Left cardiac atrium (tissue), 4 donors: ENCODE measurements around the gene TCAP. TPM values are rescaled to one million over a fixed set of nuclear protein-coding genes. Genes with fewer than 3 reads are reported as not detected.

Source experiments
- ATAC-seq, 2 donors: fragments of 200-7000 bp; cut with Tn5 transposase; one replicate each; pipeline ENCODE4 v1.9.1; 2020; ENCODE audit warnings: mild to moderate bottlenecking in 2 of 2, moderate library complexity in 2 of 2
- DNase-seq: peaks from one replicate; pipeline ENCODE4 v3.0.0-alpha.2; 2020
- intact Hi-C, 2 donors: fragments of 100-400 bp; cut with DNase I; formaldehyde crosslinking; loops; one replicate each; pipeline versions ENCODE4 v1.14.1 to v1.15.1; 2022 to 2023
- total RNA-seq, 2 donors: library from RNA; stranded (reverse); fragmentation: NEBNext Ultra II Directional; extraction: Animal tissue kit (Norgen Biotek cat#: 25700); gene quantifications; one replicate each; pipeline ENCODE4 v1.2.1, GENCODE V29; 2021
- donor health status: DM: no; HTN: yes; CAD: no.
- donor health status: DM: no; HTN: yes; CAD: no; lungs with severe emphysema.
- donor health status: DM: yes; HTN: yes; CAD: no.
- donor health status: Dilated cardiomyopathy.

TCAP gene
- total RNA-seq, 2 donors from 2014 or later: 1,910 to 2,797 TPM

DNA sequence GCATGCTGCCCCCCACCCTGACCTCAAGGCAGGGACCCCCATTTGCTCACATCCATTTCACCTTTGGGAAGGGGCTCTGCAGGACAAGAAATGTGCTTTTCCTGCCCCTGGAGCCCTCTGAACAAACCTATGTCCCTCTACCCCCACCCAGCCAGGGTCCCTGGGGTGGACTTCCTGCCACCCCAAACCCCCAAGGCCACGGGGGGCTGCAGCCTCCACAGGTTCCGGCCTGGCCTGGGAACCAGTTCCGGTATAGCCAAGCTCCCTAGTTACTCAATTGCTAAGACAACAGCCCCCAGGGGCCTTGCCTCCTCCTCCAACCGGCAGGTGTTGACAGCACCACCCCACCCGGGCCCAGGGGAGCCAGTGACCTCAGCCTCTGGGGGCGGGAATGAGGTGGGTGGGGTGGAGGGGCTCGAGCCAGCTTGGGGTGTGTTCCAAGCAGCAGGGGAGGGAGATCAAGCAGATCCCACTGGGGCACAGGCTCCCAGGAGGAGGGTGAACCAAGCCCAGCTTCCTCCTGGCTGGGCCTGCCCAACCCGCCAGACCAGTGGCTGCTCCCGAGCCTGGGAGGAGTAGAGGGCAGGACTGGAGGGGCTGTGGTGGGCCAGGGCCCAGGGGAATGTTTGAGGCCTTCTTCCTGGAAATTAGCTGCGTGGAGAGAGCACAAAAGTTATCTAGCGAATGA is 9.7 kb downstream of the TCAP start:
- intact Hi-C loops: loop anchor here in 1 of 2 donors (5.0 kb wide), 1 partner anchor 53 kb away; no protein-coding TSS in a partner anchor
- DNase-seq: peak; percentile 69
- peak; percentile 28 to 45 for ATAC-seq

- ATAC-seq (no peak), DNase-seq (no peak)
- intact Hi-C loops: no loop called here
Observed at GRCh38 chr17:39675390-39676082, 10.4 kb downstream of the TCAP start.

DNA sequence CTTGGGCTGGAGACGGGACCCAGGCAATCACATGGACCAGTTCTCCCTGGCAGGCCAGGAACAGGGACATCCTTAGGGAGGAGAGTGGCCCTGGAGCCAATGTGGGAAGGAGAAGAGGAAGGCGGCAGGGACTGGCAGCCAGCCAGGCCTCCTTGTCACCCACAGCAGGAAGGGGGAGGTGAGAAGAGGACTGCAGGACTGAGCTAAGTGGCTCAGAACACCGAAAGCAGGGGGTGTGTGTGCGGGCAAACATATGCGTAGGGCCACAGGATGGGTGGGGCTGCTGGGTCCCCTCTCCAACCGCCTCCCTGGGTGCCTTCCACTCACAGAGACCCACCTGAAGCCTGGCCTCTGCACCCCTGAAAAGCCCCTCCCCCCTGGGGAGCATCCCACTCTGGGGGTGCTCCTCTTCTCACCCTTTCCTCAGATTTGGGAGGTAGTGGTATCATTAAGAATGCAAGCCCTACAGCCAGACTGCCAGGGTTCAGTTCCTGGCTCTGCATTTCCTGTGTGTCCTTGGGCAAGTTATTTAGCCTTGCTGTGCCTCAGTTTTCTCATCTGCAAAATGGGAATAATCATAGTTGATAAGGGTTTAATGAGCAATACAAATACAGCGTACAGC is 11.2 kb downstream of the TCAP start:
- peak; percentile 72 for DNase-seq
- intact Hi-C loops: no loop called here

DNA sequence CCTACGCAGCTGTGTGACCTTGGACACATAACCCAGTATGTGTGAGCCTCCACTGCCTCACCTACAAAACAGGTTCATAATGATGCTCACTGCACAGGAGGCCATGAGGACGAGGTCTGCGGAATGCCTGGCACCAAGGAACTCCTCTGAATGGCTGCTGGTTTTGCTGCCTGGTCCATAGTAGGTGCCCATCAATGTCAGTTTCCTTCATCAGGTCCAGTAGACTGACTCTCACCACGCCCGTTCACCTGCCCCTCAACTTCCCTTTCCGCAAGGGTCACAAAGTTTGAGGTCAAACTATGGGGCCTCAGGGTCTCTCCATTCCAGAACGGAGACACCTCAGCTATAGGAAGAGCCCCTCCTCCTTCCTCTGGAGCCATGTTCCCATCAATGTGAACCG is 11.9 kb downstream of the TCAP start:
- ATAC-seq: no peak
- no peak for DNase-seq
- intact Hi-C loops: no loop called here

More for the DNA sequence above, 11.2 kb downstream of the TCAP start:
- peak; percentile 33 to 36 for ATAC-seq

GRCh38 chr17:39677542-39678339 is 12.6 kb downstream of the TCAP start:
- intact Hi-C loops: no loop called here
- DNase-seq: peak; percentile 75

DNA sequence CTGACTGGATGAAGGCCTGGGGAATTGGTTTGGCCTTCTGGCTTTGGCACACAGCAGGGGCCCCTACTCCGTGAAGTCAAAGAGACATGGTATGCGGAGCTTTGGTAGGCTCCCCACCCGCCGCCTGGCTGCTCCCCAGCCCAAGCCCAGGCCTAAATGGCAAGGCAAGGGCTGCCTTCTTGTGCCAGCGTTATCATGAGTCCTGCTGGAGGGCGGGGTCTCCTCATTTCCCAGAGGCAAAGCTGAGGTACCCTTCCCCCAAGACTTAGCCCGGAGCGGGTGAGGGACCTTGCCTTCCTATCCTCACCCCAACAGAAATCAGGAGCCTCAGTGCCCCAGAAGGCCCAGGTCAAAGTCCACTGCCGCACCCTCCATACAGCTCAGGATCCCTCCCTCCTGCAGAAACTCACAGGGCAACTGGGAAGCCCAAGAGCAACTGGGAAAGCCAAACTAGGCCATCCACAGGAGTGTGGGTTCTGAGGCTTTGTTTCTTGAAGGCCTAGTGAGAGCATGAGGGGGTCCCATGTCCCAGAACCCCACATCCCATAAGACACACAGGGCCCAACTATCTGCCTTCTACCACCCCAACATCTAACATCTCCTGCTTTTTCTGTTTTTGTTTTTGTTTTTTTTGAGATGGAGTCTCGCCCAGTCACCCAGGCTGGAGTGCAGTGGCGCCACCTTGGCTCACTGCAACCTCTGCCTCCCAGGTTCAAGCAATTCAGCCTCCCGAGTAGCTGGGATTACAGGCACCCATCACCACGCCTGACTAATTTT is 13.4 kb downstream of the TCAP start:
- intact Hi-C loops: no loop called here
- DNase-seq (no peak), ATAC-seq (no peak)

More at GRCh38 chr17:39677542-39678339, 12.6 kb downstream of the TCAP start:
- ATAC-seq: peak; percentile 68 to 71

- intact Hi-C loops: no loop called here
- peak; percentile 32 to 55 for ATAC-seq
- DNase-seq: no peak
Observed at GRCh38 chr17:39679521-39680192, 14.5 kb downstream of the TCAP start.

DNA sequence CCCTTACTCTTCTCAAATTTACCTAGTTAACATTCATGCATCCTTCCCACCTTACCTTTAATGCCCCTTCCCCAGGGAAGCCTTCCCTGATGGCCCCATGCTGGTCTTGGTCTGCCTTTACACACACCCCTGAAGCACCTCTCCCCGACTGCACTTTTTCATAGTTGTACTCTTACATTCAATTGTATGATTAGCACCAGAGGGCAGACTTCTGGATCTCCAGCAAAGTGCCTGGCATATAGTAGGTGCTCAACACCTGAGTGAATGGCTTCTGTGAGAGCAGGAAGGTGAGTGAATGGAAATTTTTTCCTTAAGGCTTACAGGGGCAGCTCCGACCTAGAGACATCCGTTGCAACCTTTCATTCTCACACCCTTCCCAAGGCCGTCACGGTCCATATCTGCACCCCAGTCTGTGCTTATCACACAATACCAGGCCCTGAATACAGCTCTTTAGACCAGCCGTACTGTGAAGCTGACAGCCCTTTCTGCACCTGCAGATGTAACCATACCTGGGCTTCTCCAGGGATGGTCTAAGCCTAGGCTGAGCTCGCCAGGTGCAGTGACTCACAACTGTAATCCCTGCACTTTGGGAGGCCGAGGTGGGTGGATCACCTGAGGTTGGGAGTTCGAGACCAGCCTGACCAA is 18.3 kb downstream of the TCAP start:
- no peak for DNase-seq
- no peak for ATAC-seq
- intact Hi-C loops: no loop called here

GRCh38 chr17:39684369-39685192 is 19.4 kb downstream of the TCAP start:
- intact Hi-C loops: no loop called here
- ATAC-seq (no peak), DNase-seq (no peak)

DNA sequence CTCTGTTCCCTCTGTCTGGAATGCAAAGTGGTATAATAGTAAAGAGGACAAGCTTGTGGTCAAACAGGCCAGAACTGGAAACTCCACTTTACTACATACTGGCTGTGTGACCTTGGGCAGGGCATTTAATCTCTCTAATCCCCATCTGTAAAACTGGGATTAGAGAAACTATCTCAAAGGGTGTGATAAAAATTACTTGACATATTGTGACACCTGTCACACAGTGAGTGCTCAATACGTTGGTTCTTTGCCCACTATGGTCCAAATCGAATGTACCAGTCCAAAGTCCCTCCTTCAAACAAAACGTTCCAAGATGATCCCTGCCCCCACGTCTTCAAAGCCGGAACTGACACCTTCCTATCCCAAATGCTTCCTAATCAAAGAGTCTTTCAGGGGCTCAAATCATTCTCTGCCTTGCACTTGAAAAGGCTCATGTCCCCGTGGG is 22.0 kb downstream of the TCAP start:
- no peak for ATAC-seq
- DNase-seq: no peak

DNA sequence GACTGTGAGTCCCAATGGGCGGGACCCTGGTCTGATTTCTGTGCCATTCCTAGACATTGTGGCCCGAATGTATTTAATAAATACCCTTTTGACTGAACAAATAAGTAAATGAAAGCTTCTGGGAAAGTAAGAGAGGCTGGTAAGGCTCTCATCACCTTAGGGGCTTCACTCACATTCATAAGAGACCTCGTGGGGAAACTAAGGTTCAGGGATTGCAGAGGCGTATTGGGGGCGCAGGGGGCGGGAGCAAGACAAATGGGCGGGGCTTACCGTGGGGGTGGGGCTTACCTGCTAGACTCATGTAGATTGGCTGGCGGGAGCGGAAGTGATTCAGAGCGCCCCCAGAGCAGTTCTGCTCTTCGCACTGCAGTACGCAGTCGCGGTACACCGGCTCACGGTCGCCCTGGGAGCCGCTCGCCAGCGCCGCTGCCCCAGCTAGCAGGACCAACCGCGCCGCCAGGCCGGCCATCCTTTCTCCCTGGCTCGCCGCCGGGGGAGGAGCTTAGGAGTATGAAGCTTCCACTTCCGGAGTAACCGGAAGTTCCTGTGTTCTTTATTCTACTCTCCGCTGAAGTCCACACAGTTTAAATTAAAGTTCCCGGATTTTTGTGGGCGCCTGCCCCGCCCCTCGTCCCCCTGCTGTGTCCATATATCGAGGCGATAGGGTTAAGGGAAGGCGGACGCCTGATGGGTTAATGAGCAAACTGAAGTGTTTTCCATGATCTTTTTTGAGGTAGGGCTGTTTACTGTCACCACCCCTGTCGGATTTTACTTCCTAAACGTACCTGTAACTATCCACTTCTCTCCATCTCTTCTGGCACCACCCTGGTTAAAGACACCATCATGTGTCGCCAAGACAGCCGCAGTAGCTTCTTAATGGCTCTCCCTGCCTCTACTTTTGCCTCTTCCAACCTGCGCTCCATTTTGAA is 22.7 kb downstream of the TCAP start, which contains the start of gene PGAP3:
Gene PGAP3, minus strand, starts transcription at position 512 of the 929 bp plus-strand sequence. Its CDS starts 43 bp downstream, at position 469.
- peak; percentile 95 to 96 for ATAC-seq
- peak; percentile 92 for DNase-seq
- intact Hi-C loops: no loop called here

More for the DNA sequence above, 22.0 kb downstream of the TCAP start:
- intact Hi-C loops: no loop called here

GRCh38 chr17:39688475-39688835 is 23.3 kb downstream of the TCAP start:
- DNase-seq (no peak), ATAC-seq (no peak)
- intact Hi-C loops: no loop called here

DNA sequence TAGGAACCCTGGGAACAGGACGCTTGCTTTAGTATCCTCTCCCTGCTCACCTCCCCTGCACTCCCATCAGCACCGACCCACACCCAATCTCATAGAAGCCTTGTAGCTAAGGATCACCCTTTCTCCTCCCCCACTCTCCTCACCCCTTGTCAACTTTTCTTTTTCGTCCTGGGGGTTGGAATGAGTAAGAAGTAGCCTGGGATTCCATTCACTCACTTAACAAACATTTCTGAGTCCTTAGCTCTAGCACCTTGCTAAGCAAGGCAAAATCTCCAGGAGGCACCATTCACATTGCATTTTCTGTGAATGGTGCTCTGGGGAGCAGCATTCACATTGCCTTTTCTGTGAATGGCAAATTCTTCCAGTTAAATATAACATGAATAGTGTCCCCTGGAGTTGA is 23.8 kb downstream of the TCAP start:
- ATAC-seq (no peak), DNase-seq (no peak)
- intact Hi-C loops: no loop called here

DNA sequence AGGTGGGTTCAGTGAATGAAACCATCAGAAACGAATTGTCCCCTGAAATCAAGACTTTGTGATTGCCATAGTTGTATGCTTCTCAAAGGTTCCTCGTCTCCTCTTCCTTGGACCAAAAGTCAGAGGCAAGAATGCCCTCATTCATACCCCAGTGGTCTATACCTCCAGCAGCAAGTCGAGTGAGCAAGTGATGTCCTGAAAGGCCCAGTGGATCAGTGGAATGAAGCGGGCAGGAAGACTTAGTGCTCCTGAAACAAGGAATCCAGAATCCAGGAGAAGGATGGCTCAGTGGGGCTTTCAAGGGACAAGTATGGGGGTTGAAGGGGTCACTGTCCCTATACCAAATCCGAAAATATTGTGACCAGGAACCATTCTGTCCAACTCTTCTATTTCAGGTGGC is 29.4 kb downstream of the TCAP start:
- intact Hi-C loops: no loop called here
- no peak for ATAC-seq
- DNase-seq: no peak

- intact Hi-C loops: no loop called here
- DNase-seq (no peak), ATAC-seq (no peak)
Observed at GRCh38 chr17:39695089-39695474, 29.9 kb downstream of the TCAP start.

GRCh38 chr17:39696731-39697130 is 31.6 kb downstream of the TCAP start:
- DNase-seq (no peak), ATAC-seq (no peak)

More at GRCh38 chr17:39696731-39697130, 31.6 kb downstream of the TCAP start:
- intact Hi-C loops: no loop called here
